NCI-H526 (cell line): ENCODE measurements around the gene PIH1D1.

ENCODE experiments used
- DNase-seq, 2 experiments: peaks; one replicate each; lab custom pipeline; 2025; lab: John Stamatoyannopoulos, UW

The PIH1D1 gene

GRCh38 chr19:49451430-49452181, at the start of gene PIH1D1:
Gene PIH1D1 (minus strand): TSS chr19:49451814. CDS start chr19:49451574, 240 bp downstream.
- peak; percentile 99 for DNase-seq

DNA sequence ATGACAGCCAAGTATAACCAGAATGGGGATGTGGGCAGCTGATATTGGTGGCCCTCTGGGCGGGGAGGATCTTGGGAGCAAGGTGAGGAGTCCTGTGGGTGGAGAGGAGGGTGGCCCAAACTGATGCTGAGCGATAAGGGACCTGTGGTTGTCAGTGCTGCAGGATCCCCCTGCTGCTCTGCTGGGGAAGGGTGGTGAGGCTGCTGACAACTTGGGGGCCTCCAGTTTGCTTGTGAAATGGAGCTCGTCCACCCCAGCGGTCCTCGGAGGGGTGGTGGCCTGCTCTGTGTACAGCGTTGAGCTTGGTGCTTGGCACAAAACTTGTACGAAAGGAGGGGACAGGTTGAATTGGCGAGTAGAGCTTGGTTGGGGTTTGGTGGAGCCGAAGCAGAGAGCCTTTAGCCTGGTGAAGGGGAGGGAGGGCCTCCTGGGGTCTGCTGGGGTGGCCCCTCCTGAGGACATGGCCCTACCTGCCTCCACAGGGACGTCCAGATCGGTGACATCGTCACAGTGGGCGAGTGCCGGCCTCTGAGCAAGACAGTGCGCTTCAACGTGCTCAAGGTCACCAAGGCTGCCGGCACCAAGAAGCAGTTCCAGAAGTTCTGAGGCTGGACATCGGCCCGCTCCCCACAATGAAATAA, 47.5 kb upstream of the PIH1D1 start:
- no peak for DNase-seq

GRCh38 chr19:49498475-49498874, 46.9 kb upstream of the PIH1D1 start:
- DNase-seq = no peak

GRCh38 chr19:49497789-49498103, 46.1 kb upstream of the PIH1D1 start:
- no peak for DNase-seq

GRCh38 chr19:49497047-49497788, 45.6 kb upstream of the PIH1D1 start:
- DNase-seq = peak; percentile 34 to 62

DNA sequence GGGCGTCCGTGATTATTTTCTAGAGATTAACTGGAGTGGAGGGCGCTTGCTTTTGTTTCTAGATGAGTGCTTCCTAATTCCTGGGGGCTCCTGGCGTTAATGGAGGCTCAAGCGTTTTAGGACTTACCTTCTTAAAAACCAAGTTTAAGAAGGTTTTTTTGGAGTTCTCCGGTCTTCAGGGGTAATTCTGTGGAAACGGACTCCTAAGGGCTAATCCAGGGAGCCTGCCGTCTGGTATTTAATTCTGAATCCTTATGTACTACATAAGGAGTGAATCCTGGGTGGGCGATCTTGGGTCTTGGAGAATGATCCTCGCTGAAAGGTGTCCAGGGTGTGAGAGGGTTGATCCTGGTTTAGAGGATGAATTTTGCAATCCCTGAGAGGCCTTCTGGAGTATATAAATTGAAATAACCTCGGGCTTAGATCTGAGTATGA, 45.0 kb upstream of the PIH1D1 start:
- DNase-seq = no peak

DNA sequence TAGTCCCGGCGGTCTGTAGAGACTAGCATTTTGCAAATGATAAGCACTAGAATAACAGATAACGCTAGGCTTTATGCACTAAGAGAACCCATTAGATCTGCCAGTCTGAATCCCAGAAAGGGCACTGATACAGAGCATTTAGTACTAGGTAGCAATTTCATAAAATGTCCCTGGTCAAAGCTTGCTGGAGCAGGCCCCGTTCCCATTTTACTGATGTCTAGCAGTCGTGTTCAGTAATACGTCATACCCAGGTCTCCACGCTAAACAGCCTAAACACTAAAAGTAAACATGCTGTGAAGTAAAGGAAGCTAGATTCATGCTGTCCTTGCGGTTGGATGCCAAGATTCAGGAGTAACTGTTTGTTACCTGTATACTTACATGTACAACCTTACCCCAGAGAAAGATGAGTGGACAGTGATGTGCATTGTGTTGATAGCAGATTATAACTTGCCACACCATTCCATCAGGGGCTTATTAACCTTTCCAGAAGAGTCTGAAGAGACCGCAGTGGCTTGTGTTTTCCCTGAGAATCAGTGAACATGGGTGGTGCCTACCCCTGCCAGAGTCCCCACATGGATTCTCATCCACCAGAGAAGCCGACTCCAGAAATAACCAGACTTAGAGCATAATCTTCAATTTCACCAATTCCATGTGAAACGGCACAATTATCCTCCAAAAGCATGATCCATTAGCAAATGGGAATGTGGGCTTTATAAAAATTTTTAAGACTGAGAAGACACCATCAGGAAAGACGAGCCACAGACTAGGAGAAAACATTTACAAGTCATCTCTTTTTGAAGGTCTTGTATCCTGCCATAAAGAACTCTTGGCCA, 41.2 kb upstream of the PIH1D1 start:
- no peak for DNase-seq

GRCh38 chr19:49491804-49492572, 40.4 kb upstream of the PIH1D1 start:
- no peak for DNase-seq

GRCh38 chr19:49491030-49491803, 39.6 kb upstream of the PIH1D1 start:
- DNase-seq = no peak

GRCh38 chr19:49490287-49491029, 38.8 kb upstream of the PIH1D1 start:
- DNase-seq = no peak

- DNase-seq = no peak
Measured at GRCh38 chr19:49489601-49490167, 38.1 kb upstream of the PIH1D1 start.

DNA sequence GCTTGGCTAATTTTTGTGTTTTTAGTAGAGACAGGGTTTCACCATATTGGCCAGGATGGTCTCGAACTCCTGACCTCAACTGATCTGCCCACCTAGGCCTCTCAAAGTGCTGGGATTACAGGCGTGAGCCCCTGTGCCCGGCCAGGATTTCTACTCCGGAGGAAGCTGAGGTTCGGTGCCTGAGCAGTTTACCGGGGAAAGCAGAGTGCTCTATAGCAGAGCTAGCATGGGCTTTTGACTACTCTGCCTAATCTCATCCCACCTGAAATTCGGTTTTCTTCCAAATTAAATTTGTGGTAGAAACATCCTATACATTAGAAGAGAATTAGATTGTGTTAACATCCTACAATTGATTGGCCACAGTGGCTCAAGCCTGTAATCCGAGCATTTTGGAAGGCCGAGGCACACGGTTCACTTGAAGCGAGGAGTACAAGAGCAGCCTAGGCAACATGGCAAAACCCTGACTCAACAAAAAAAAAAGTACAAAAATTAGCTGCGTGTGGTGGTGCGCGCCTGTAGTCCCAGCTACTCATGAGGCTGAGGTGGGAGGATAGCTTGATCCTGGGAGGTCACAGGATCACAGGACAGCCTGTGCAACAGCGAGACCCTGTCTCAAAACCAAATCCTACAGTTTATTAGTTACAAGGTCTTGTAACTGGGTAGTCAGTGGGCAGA, 37.4 kb upstream of the PIH1D1 start:
- no peak for DNase-seq

DNA sequence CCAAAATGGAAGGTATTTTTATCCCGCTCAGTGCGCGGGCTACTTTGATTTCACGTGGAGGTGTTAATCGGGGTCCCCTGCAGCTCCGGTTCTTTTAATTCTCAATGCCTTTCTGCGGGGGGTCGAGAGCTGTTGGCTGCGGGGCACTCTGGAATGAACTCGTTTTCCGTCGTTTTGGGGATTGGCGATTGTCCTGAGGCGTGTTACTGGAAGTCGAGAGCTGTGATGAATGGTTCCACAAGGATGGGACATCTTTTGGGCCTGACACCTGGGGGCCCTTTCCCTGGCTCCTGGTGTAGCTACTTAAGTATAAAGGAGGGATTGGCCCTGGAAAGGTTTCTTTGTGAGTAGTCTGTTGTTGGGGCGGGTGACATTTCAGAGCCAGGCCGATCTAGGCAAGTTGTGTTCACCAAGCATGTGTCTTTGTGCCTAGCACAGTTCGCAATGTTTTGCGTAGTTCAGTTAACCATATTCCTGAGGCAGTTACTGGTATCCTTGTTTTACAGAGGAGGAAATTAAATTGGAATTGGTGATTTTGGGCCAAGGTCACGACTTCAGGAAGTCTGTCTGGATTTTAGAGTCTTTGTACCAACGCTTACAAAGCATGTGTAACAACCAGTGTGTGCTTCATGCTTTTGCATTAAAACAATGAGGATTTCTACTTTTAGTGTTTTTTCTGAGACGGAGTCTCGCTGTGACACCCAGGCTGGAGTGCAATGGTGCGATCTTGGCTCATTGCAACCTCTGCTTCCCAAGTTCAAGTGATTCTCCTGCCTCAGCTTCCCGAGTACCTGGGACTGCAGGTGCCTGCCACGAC, 36.6 kb upstream of the PIH1D1 start:
- no peak for DNase-seq

- DNase-seq = peak; percentile 98 to 99
Measured at GRCh38 chr19:49487277-49488045, 35.8 kb upstream of the PIH1D1 start, which contains the start of gene RPL13A. Gene RPL13A (plus strand): TSS chr19:49487608. CDS start chr19:49487630, 22 bp downstream.

GRCh38 chr19:49486710-49487276, 35.2 kb upstream of the PIH1D1 start:
- DNase-seq = no peak

DNA sequence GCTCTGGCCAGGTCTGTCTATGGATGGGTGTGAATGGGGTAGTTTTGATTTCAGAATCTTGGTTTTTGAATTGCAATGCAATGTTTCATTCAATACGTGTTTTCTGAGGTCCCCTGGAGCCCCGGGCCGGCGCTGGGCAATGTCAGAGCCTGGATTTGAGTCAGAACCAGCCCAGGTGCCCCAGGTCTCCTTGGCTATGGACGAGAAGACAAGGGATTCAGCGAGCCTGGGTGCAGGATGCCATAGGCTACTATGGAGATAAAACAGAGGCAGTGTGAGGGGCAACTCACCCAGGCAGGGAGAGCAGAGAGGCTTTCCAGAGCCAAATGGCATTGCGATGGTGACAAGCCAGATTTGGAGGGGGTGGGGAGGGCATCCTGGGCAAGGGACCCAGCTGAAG, 34.6 kb upstream of the PIH1D1 start:
- DNase-seq = no peak
